ENCODE data around the gene NAALAD2. TPM values are rescaled to one million over a fixed set of nuclear protein-coding genes. Genes with fewer than 3 reads are reported as not detected.
"Not testable (repeated sequence)": the region's sequence is repeated elsewhere in the genome, so short reads cannot be mapped to it uniquely, and the experiment has no call there.

NAALAD2 gene
- total RNA-seq, 2 experiments from 2014 or later: not detected

DNA sequence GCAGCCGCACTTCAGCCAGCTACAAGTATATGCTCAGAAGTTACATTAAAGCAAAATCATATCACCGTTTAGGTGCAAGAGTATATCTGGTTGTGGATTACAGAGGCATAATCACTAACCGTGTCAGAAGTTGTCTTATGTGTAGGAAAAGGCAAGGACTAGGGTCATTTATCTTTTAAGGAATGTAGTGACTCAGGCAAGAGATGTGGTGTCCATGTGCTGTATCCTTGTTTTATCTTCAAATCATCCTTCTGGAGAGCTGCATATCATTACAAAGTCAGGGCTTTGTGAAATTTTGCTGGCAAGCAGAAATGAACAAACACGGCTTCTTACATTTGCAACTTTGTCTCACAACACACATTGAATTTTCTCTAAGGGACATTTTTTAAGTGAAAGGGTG, 101.1 kb downstream of the NAALAD2 start:
- H3K27ac Mint-ChIP-seq: no peak overlapping the region
- Histone ChIP-seq H3K27me3 (ENCODE audit: control insufficient read depth in 1 of 2, insufficient read depth in 2 of 2, low read length in 2 of 2) (no peaks in the 10 kb centered on the region), H3K4me1 (ENCODE audit: insufficient read depth, low read length) (no peaks in the 10 kb centered on the region), H3K27ac (ENCODE audit: low read depth in 1 of 2, low read length in 2 of 2) (no peak overlapping the region), H3K4me3 (ENCODE audit: low read length) (no peak overlapping the region), H3K9me3 (ENCODE audit: control insufficient read depth in 1 of 2, insufficient read depth in 1 of 2, low read length in 2 of 2) (no peaks in the 10 kb centered on the region), H3K36me3 (ENCODE audit: insufficient read depth, low read length) (no peaks in the 10 kb centered on the region)
- ChIA-PET POLR2A (interaction anchor here (0.9 kb wide), 1 partner anchor 13 kb away, joined by 3 read pairs; the partner anchor contains the start of gene CHORDC1), CTCF (no interaction called here)
- intact Hi-C loops (cut with DNase I, micrococcal nuclease): no loop called here
- TF ChIP-seq, protein P1, sequence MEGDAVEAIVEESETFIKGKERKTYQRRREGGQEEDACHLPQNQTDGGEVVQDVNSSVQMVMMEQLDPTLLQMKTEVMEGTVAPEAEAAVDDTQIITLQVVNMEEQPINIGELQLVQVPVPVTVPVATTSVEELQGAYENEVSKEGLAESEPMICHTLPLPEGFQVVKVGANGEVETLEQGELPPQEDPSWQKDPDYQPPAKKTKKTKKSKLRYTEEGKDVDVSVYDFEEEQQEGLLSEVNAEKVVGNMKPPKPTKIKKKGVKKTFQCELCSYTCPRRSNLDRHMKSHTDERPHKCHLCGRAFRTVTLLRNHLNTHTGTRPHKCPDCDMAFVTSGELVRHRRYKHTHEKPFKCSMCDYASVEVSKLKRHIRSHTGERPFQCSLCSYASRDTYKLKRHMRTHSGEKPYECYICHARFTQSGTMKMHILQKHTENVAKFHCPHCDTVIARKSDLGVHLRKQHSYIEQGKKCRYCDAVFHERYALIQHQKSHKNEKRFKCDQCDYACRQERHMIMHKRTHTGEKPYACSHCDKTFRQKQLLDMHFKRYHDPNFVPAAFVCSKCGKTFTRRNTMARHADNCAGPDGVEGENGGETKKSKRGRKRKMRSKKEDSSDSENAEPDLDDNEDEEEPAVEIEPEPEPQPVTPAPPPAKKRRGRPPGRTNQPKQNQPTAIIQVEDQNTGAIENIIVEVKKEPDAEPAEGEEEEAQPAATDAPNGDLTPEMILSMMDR (IDR thresholded peaks at IDR 0.05): no peak
- no peaks in the 10 kb centered on the region for H3K4me1 Mint-ChIP-seq (ENCODE audit: low read depth)
- DNase-seq (no peak), ATAC-seq (ENCODE audit: poor library complexity) (no peak)
- H3K27me3 Mint-ChIP-seq: no peaks in the 10 kb centered on the region
- H3K4me3 Mint-ChIP-seq: no peak overlapping the region
- H3K36me3 Mint-ChIP-seq (ENCODE audit: low read depth): no peaks in the 10 kb centered on the region
- no peaks in the 10 kb centered on the region for H3K9me3 Mint-ChIP-seq

DNA sequence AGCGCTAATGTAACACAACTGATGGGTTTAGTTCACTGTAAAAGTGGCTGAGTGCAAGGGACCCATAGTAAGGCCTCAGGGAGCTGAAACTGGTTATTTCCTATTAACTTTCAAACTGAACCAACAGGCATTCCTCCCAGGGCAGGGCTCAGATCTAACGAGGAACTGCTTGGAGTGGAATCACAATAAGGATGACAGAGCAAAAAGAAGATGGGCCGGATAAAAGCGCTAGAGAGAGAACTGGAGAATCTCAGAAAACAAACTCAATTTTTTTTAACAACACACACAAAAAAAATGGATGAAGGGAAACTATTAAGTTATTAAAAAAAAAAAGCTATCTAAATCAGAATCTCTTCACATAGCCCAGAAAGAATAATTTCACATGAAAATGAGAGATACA, 102.5 kb downstream of the NAALAD2 start:
- H3K4me3 Mint-ChIP-seq: no peak overlapping the region
- Histone ChIP-seq H3K9me3 (ENCODE audit: control insufficient read depth in 1 of 2, insufficient read depth in 1 of 2, low read length in 2 of 2) (no peaks in the 10 kb centered on the region), H3K4me3 (ENCODE audit: low read length) (no peak overlapping the region), H3K27me3 (ENCODE audit: control insufficient read depth in 1 of 2, insufficient read depth in 2 of 2, low read length in 2 of 2) (no peaks in the 10 kb centered on the region), H3K36me3 (ENCODE audit: insufficient read depth, low read length) (no peaks in the 10 kb centered on the region), H3K4me1 (ENCODE audit: insufficient read depth, low read length) (no peaks in the 10 kb centered on the region), H3K27ac (ENCODE audit: low read depth in 1 of 2, low read length in 2 of 2) (no peak overlapping the region)
- CTCF ChIA-PET: no interaction called here
- TF ChIP-seq, protein P1 (IDR thresholded peaks at IDR 0.05): no peak
- DNase-seq (no peak), ATAC-seq (ENCODE audit: poor library complexity) (no peak)
- no peak overlapping the region for H3K27ac Mint-ChIP-seq
- no peaks in the 10 kb centered on the region for H3K27me3 Mint-ChIP-seq
- intact Hi-C loops (cut with DNase I, micrococcal nuclease): no loop called here
- H3K9me3 Mint-ChIP-seq: no peaks in the 10 kb centered on the region
- no peaks in the 10 kb centered on the region for H3K36me3 Mint-ChIP-seq (ENCODE audit: low read depth)
- POLR2A ChIA-PET: no interaction called here
- no peaks in the 10 kb centered on the region for H3K4me1 Mint-ChIP-seq (ENCODE audit: low read depth)

DNA sequence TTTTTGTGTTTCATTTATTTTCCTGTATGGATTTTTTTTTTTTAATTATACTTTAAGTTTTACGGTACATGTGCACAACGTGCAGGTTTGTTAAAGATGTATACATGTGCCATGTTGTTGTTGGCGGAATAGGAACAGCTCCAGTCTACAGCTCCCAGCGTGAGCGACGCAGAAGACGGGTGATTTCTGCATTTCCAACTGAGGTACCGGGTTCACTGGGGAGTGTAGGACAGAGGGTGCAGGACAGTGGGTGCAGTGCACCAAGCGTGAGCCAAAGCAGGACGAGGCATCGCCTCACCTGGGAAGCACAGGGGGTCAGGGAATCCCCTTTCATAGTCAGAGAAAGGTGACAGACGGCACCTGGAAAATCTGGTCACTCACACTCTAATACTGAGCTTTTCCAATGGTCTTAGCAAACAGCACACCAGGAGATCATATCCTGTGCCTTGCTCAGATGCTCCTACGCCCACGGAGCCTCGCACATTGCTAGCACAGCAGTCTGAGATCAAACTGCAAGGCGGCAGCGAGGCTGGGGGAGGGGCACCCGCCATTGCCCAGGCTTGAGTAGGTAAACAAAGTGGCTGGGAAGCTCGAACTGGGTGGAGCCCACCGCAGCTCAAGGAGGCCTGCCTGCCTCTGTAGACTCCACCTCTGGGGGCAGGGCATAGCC, 105.6 kb downstream of the NAALAD2 start:
- H3K9me3 ChIP-seq (ENCODE audit: control insufficient read depth in 1 of 2, insufficient read depth in 1 of 2, low read length in 2 of 2); H3K36me3 Mint-ChIP-seq (ENCODE audit: low read depth); H3K4me1 ChIP-seq (ENCODE audit: insufficient read depth, low read length); ATAC-seq (ENCODE audit: poor library complexity); H3K9me3 Mint-ChIP-seq; H3K27me3 ChIP-seq (ENCODE audit: control insufficient read depth in 1 of 2, insufficient read depth in 2 of 2, low read length in 2 of 2); H3K4me3 ChIP-seq (ENCODE audit: low read length); H3K4me1 Mint-ChIP-seq (ENCODE audit: low read depth); POLR2A ChIA-PET; intact Hi-C loops (cut with DNase I, micrococcal nuclease); H3K27ac ChIP-seq (ENCODE audit: low read depth in 1 of 2, low read length in 2 of 2); CTCF ChIA-PET; H3K36me3 ChIP-seq (ENCODE audit: insufficient read depth, low read length): not testable (repeated sequence)
- peak in 6 of 14 experiments; percentile 2 to 47 (median 30) for DNase-seq
- Mint-ChIP-seq H3K27me3 (peaks cover 14% of the 10 kb centered on the region), H3K4me3 (peak overlapping the region; percentile 36), H3K27ac (peak overlapping the region; percentile 57)

DNA sequence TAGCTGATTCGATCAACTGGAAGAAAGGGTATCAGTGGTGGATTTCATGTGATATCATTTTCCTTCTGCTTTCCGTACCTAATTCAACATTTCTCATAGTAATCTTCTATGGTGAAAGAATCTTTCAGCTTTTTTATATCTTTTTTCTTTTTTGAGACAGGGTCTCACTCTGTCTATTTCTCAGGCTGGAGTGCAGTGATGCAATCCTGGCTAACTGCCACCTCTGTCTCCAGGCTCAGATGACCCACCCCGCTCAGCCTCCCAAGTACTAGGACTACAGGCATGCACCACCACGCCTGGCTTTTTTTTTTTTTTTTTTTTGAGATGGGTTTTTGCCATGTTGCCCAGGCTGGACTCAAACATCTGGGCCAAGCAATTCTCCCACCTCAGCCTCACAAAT, 107.0 kb downstream of the NAALAD2 start:
- H3K27me3 ChIP-seq (ENCODE audit: control insufficient read depth in 1 of 2, insufficient read depth in 2 of 2, low read length in 2 of 2): no peaks in the 10 kb centered on the region
- ChIA-PET POLR2A (interaction anchor here (0.6 kb wide), 1 partner anchor 19 kb away, joined by 4 read pairs; no protein-coding TSS in a partner anchor), CTCF (interaction anchor here (0.7 kb wide), 1 partner anchor 16 kb away, joined by 3 read pairs; no protein-coding TSS in a partner anchor)
- Mint-ChIP-seq H3K27me3 (peaks cover 14% of the 10 kb centered on the region), H3K4me3 (no peak overlapping the region), H3K27ac (no peak overlapping the region), H3K4me1 (ENCODE audit: low read depth) (no peaks in the 10 kb centered on the region), H3K9me3 (no peaks in the 10 kb centered on the region), H3K36me3 (ENCODE audit: low read depth) (no peaks in the 10 kb centered on the region)
- DNase-seq: no peak
- no peaks in the 10 kb centered on the region for H3K4me1 ChIP-seq (ENCODE audit: insufficient read depth, low read length)
- no peak overlapping the region for H3K27ac ChIP-seq (ENCODE audit: low read depth in 1 of 2, low read length in 2 of 2)
- TF ChIP-seq, protein P1 (IDR thresholded peaks at IDR 0.05): no peak
- no peak overlapping the region for H3K4me3 ChIP-seq (ENCODE audit: low read length)
- H3K36me3 ChIP-seq (ENCODE audit: insufficient read depth, low read length): no peaks in the 10 kb centered on the region
- ATAC-seq (ENCODE audit: poor library complexity): no peak
- intact Hi-C loops (cut with DNase I, micrococcal nuclease): no loop called here
- no peaks in the 10 kb centered on the region for H3K9me3 ChIP-seq (ENCODE audit: control insufficient read depth in 1 of 2, insufficient read depth in 1 of 2, low read length in 2 of 2)

Data from CD4-positive, alpha-beta T cell (primary cell).